H1 (cell line): ENCODE measurements around the gene TTC28. TPM values are rescaled to one million over a fixed set of nuclear protein-coding genes. Genes with fewer than 3 reads are reported as not detected.

Experiments
- CTCF ChIA-PET: fragments of 300-600 bp; sonication (Branson Sonifier 250); formaldehyde crosslinking; loops from one replicate; lab custom pipeline; 2021; ENCODE audit not compliant: partially characterized antibody; lab: Charles Lee
- POLR2A ChIA-PET: fragments of 300-600 bp; sonication (Branson Sonifier 250); formaldehyde crosslinking; loops from one replicate; lab custom pipeline; 2021; ENCODE audit warnings: inconsistent platforms; ENCODE audit not compliant: partially characterized antibody; lab: Charles Lee
- DNase-seq, 2 experiments: peaks; one replicate each; pipeline versions ENCODE4 v3.0.0 to v3.0.0-alpha.2; 2010 to 2022; ENCODE audit warnings: low spot score in 2 of 2, low read depth in 1 of 2, mixed read lengths in 1 of 2
- FAIRE-seq: peaks from 2 replicates; lab custom pipeline; 2011; peaks lifted over from hg19 to GRCh38; lab: Jason Lieb, UNC
- H2AFZ ChIP-seq: 2 replicates; pipeline ENCODE4 v1.8.1; 2012; ENCODE audit warnings: low read length, inconsistent platforms
- H2AK5ac ChIP-seq: 2 replicates; pipeline ENCODE4 v1.6.1; 2013; ENCODE audit warnings: low read depth, low read length
- H2BK120ac ChIP-seq: replicated peaks from 2 replicates; pipeline ENCODE3; 2013; ENCODE audit warnings: low read depth, low read length, inconsistent platforms
- H2BK12ac ChIP-seq: 2 replicates; pipeline ENCODE4 v1.6.1; 2013; ENCODE audit warnings: low read depth, low read length
- H2BK15ac ChIP-seq: 2 replicates; pipeline ENCODE4 v1.6.1; 2013; ENCODE audit warnings: low read length
- H2BK20ac ChIP-seq: 2 replicates; pipeline ENCODE4 v1.6.1; 2013; ENCODE audit warnings: low read length
- H2BK5ac ChIP-seq: 2 replicates; pipeline ENCODE4 v1.6.1; 2013; ENCODE audit warnings: low read depth, low read length
- H3K14ac ChIP-seq: 2 replicates; pipeline ENCODE4 v1.6.1; 2013; ENCODE audit warnings: inconsistent platforms; ENCODE audit not compliant: insufficient read length
- H3K18ac ChIP-seq: 2 replicates; pipeline ENCODE4 v1.6.1; 2013; ENCODE audit warnings: low read length; ENCODE audit errors: extremely low read depth
- H3K23ac ChIP-seq: 2 replicates; pipeline ENCODE4 v1.6.1; 2013; ENCODE audit warnings: inconsistent platforms; ENCODE audit not compliant: insufficient read length
- H3K23me2 ChIP-seq: 2 replicates; pipeline ENCODE4 v1.6.1; 2013; ENCODE audit warnings: low read depth, low read length
- H3K27ac ChIP-seq: 2 replicates; pipeline ENCODE4 v1.6.1; 2011; ENCODE audit warnings: low read depth, low read length, inconsistent platforms
- H3K27me3 ChIP-seq, 4 experiments: replicated peaks in 1 of 4; 1 replicate in 1 of 4; 2 replicates in 3 of 4; pipeline versions ENCODE4 v1.6.1 to v1.8.1; 2011 to 2013; ENCODE audit warnings: low read length in 3 of 4, mild to moderate bottlenecking in 3 of 4, inconsistent platforms in 2 of 4, mixed read lengths in 2 of 4, moderate library complexity in 1 of 4; ENCODE audit not compliant: control insufficient read depth in 3 of 4, insufficient read depth in 3 of 4; ENCODE audit errors: extremely low read depth in 1 of 4
- H3K36me3 ChIP-seq, 4 experiments: 2 replicates each; pipeline versions ENCODE4 v1.6.1 to v1.8.1; 2011 to 2013; ENCODE audit warnings: mild to moderate bottlenecking in 4 of 4, low read length in 3 of 4, moderate library complexity in 2 of 4, control low read depth in 1 of 4, inconsistent platforms in 1 of 4; ENCODE audit not compliant: insufficient read depth in 4 of 4, control insufficient read depth in 2 of 4
- H3K4ac ChIP-seq: replicated peaks from 2 replicates; pipeline ENCODE3; 2013; ENCODE audit warnings: low read length, low read depth, mixed read lengths, inconsistent platforms; ENCODE audit not compliant: insufficient read length
- H3K4me1 ChIP-seq, 4 experiments: replicated peaks in 1 of 4; 1 replicate in 1 of 4; 2 replicates in 3 of 4; pipeline versions ENCODE4 v1.6.1 to v1.8.1; 2011 to 2013; ENCODE audit warnings: low read length in 3 of 4, inconsistent platforms in 2 of 4, mixed read lengths in 1 of 4; ENCODE audit not compliant: insufficient read depth in 4 of 4, control insufficient read depth in 3 of 4
- H3K4me2 ChIP-seq, 2 experiments: 2 replicates each; pipeline versions ENCODE4 v1.6.1 to v1.8.1; 2011 to 2013; ENCODE audit warnings: low read depth in 2 of 2, low read length in 2 of 2, control low read depth in 1 of 2, inconsistent platforms in 1 of 2, mild to moderate bottlenecking in 1 of 2; ENCODE audit not compliant: insufficient read depth in 1 of 2
- H3K4me3 ChIP-seq, 4 experiments: fragments of 200-600, 300-600 bp in 1 of 4; sonication (generic), shearing (Covaris generic), sonication (Bioruptor Twin) in 1 of 4; 2 replicates each; pipeline versions ENCODE4 v1.5.1 to v1.8.1; 2011 to 2016; ENCODE audit warnings: low read length in 4 of 4, low read depth in 3 of 4, control low read depth in 2 of 4, inconsistent platforms in 2 of 4, mild to moderate bottlenecking in 2 of 4, mixed read lengths in 1 of 4, moderate library complexity in 1 of 4; ENCODE audit not compliant: insufficient read depth in 2 of 4; ENCODE audit errors: extremely low read depth in 1 of 4
- H3K56ac ChIP-seq: replicated peaks from 2 replicates; pipeline ENCODE3; 2013; ENCODE audit warnings: low read depth, mild to moderate bottlenecking, mixed read lengths, low read length, inconsistent platforms; ENCODE audit not compliant: insufficient read length
- H3K79me1 ChIP-seq: 2 replicates; pipeline ENCODE4 v1.6.1; 2013; ENCODE audit warnings: low read depth, low read length, control low read depth
- H3K79me2 ChIP-seq, 2 experiments: 2 replicates each; pipeline versions ENCODE4 v1.6.1 to v1.8.1; 2012 to 2013; ENCODE audit warnings: low read length in 2 of 2, mild to moderate bottlenecking in 2 of 2, inconsistent platforms in 1 of 2; ENCODE audit not compliant: insufficient read depth in 2 of 2, control insufficient read depth in 1 of 2
- H3K9ac ChIP-seq, 4 experiments: replicated peaks in 1 of 4; 1 replicate in 1 of 4; 2 replicates in 3 of 4; pipeline versions ENCODE4 v1.6.1 to v1.8.1; 2011 to 2013; ENCODE audit warnings: low read depth in 3 of 4, low read length in 3 of 4, control low read depth in 2 of 4, mild to moderate bottlenecking in 2 of 4, moderate library complexity in 2 of 4, inconsistent platforms in 1 of 4; ENCODE audit errors: extremely low read depth in 1 of 4
- H3K9me3 ChIP-seq, 2 experiments: 2 replicates each; pipeline versions ENCODE4 v1.6.1 to v1.8.1; 2012 to 2013; ENCODE audit warnings: mild to moderate bottlenecking in 2 of 2, moderate library complexity in 2 of 2, control low read depth in 1 of 2, inconsistent platforms in 1 of 2, low read depth in 1 of 2, low read length in 1 of 2, mixed read lengths in 1 of 2; ENCODE audit not compliant: insufficient read depth in 2 of 2
- H4K20me1 ChIP-seq, 2 experiments: replicated peaks in 1 of 2; 2 replicates each; pipeline versions ENCODE3 to v1.8.1; 2011 to 2013; ENCODE audit warnings: inconsistent platforms in 2 of 2, low read length in 2 of 2, mild to moderate bottlenecking in 1 of 2; ENCODE audit not compliant: insufficient read depth in 2 of 2, control insufficient read depth in 1 of 2
- H4K5ac ChIP-seq: 2 replicates; pipeline ENCODE4 v1.6.1; 2013; ENCODE audit warnings: low read length, low read depth, mixed read lengths, inconsistent platforms; ENCODE audit not compliant: insufficient read length
- H4K8ac ChIP-seq: 2 replicates; pipeline ENCODE4 v1.8.0; 2013; ENCODE audit warnings: mild to moderate bottlenecking, moderate library complexity, low read length, inconsistent platforms; ENCODE audit not compliant: insufficient read depth; ENCODE audit errors: extremely low read depth
- H4K91ac ChIP-seq: replicated peaks from 2 replicates; pipeline ENCODE3; 2013; ENCODE audit warnings: low read length, mixed read lengths, inconsistent platforms; ENCODE audit not compliant: insufficient read length
- BACH1 ChIP-seq: IDR thresholded peaks from 2 replicates; pipeline ENCODE4 v1.6.1; 2012; ENCODE audit warnings: low read length, improper control_type of control experiment
- GTF2F1 ChIP-seq: IDR thresholded peaks from 2 replicates; pipeline ENCODE4 v1.6.1; 2012; ENCODE audit warnings: low read depth, low read length, improper control_type of control experiment, borderline replicate concordance
- POU5F1 ChIP-seq: IDR thresholded peaks from 2 replicates; pipeline ENCODE4 v1.6.1; 2011; ENCODE audit warnings: low read depth, mild to moderate bottlenecking, low read length, moderate library complexity
- RAD21 ChIP-seq, 2 experiments: IDR thresholded peaks in 1 of 2; conservative IDR thresholded peaks in 1 of 2; 2 replicates each; pipeline ENCODE4 v1.6.1; 2011; ENCODE audit warnings: low read depth in 2 of 2, low read length in 2 of 2, improper control_type of control experiment in 1 of 2, inconsistent platforms in 1 of 2, mild to moderate bottlenecking in 1 of 2, moderate library complexity in 1 of 2
- WGBS, 2 experiments: shearing (Covaris generic) in 1 of 2; methylation state at CpG; one replicate each; pipeline versions ENCODE4 v1.1.6 to v1.1.7; 2013 to 2015; ENCODE audit warnings: low lambda C conversion rate in 2 of 2, mixed read lengths in 2 of 2, inconsistent platforms in 1 of 2, low coverage in 1 of 2, missing lambda C conversion rate in 1 of 2; ENCODE audit not compliant: insufficient replicate concordance in 2 of 2, insufficient coverage in 1 of 2, insufficient read length in 1 of 2; ENCODE audit errors: extremely low coverage in 1 of 2, missing lambda C conversion rate in 1 of 2; 5-methylcytosine and 5-hydroxymethylcytosine counted together
- polyA plus RNA-seq, 7 experiments: library from polyadenylated mRNA; depleted of rRNA in 3 of 7; stranded (reverse) in 5 of 7; unstranded in 2 of 7; fragments of >200 nt in 5 of 7; fragments of 200-250 nt in 2 of 7; gene quantifications; 1 replicate in 5 of 7; 2 replicates in 1 of 7; 4 replicates in 1 of 7; pipeline versions ENCODE4 v1.2.1 to v1.2.3, GENCODE V29; 2011 to 2013; ENCODE audit warnings: missing spikeins in 2 of 7, mixed read lengths in 2 of 7
- total RNA-seq: library from RNA; stranded (reverse); fragmentation: NEBNext Ultra II Directional; extraction: Animal tissue kit (Norgen Biotek cat#: 25700); gene quantifications from 2 replicates; pipeline ENCODE4 v1.2.1, GENCODE V29; 2021

TTC28 gene
- total and polyA plus RNA-seq, 2 of the 8 experiments (the other 6 are each of a cell fraction or from before 2014, with no cell fraction given): 2.6 to 12.6 TPM

- no peak overlapping the region for H2AFZ ChIP-seq
- H3K27me3 ChIP-seq: no peaks in the 10 kb centered on the region
- CTCF ChIA-PET: no interaction called here
- H2BK5ac ChIP-seq: no peak overlapping the region
- H3K23me2 ChIP-seq: no peaks in the 10 kb centered on the region
- 90% methylated on average over 1 of the region's 1 CpG; no CpG with 5 or more reads in 1 of the 2 experiments for WGBS, 2 experiments
- H4K8ac ChIP-seq: no peak overlapping the region
- H3K9ac ChIP-seq: no peak overlapping the region
- no peaks in the 10 kb centered on the region for H3K4me1 ChIP-seq
- H3K9me3 ChIP-seq: no peaks in the 10 kb centered on the region
- DNase-seq (no peak), FAIRE-seq (no peak)
- H2BK20ac ChIP-seq: no peak overlapping the region
- H4K20me1 ChIP-seq: no peaks in the 10 kb centered on the region
- no peak overlapping the region for H3K23ac ChIP-seq
- POLR2A ChIA-PET: no interaction called here
- no peak overlapping the region for H3K56ac ChIP-seq
- H3K18ac ChIP-seq: no peak overlapping the region
- H3K79me2 ChIP-seq: no peaks in the 10 kb centered on the region
- no peak overlapping the region for H2BK120ac ChIP-seq
- H3K4me3 ChIP-seq: no peak overlapping the region
- H4K5ac ChIP-seq: no peak overlapping the region
- H2BK12ac ChIP-seq: no peak overlapping the region
- H4K91ac ChIP-seq: no peak overlapping the region
- no peak overlapping the region for H3K27ac ChIP-seq
- no peak for TF ChIP-seq POU5F1
- TF ChIP-seq BACH1: no peak
- no peak for TF ChIP-seq GTF2F1
- TF ChIP-seq RAD21 (IDR thresholded peaks at IDR 0.05 in 1 of 2, conservative IDR thresholded peaks at IDR 0.05 in 1 of 2; ENCODE audit: low read depth in 2 of 2, low read length in 2 of 2): no peak
- TF ChIP-seq, all 59 proteins: peak for 0
- no peak overlapping the region for H3K4ac ChIP-seq
- no peak overlapping the region for H2AK5ac ChIP-seq
- no peaks in the 10 kb centered on the region for H3K79me1 ChIP-seq
- no peak overlapping the region for H3K4me2 ChIP-seq
- H2BK15ac ChIP-seq: no peak overlapping the region
- H3K14ac ChIP-seq: no peak overlapping the region
- no peaks in the 10 kb centered on the region for H3K36me3 ChIP-seq
Measured at GRCh38 chr22:28500006-28500405, 179.6 kb downstream of the TTC28 start.
